Measurements from ENCODE around the gene ENOSF1. TPM values are rescaled to one million over a fixed set of nuclear protein-coding genes. Genes with fewer than 3 reads are reported as not detected.

ENOSF1 gene
- total RNA-seq, 1 experiment from 2014 or later: 48.7 TPM

GRCh38 chr18:653512-653911 lies 58.9 kb downstream of the ENOSF1 start:
- H3K4me3 ChIP-seq: no peak overlapping the region
- H3K27ac ChIP-seq: no peak overlapping the region
- no peak for TF ChIP-seq CTCF (conservative IDR thresholded peaks at IDR 0.05)
- no peak for TF ChIP-seq EZH2 (IDR thresholded peaks at IDR 0.05; ENCODE audit: low read depth)
- H3K36me3 ChIP-seq (ENCODE audit: low read depth): no peaks in the 10 kb centered on the region
- BruUV-seq (replicated peaks): no TSS peak
- no peaks in the 10 kb centered on the region for H3K9me2 ChIP-seq (ENCODE audit: insufficient read depth)
- H2AFZ ChIP-seq: no peak overlapping the region
- ChIA-PET POLR2A (ENCODE audit: unreplicated experiment) (no interaction called here), CTCF (no interaction called here)
- H3K79me2 ChIP-seq (ENCODE audit: low read depth): peaks cover 5% of the 10 kb centered on the region
- H3F3A ChIP-seq (ENCODE audit: insufficient read depth, low read depth): peaks cover 7% of the 10 kb centered on the region; the same call in 1 of the 2 replicates
- H3K4me1 ChIP-seq (replicated peaks; ENCODE audit: insufficient read depth): peaks cover 5% of the 10 kb centered on the region; the same call in 1 of the 2 replicates
- no peak overlapping the region for H3K4me2 ChIP-seq
- DNase-seq: no peak
- no peaks in the 10 kb centered on the region for H4K20me1 ChIP-seq (ENCODE audit: insufficient read depth)
- no peaks in the 10 kb centered on the region for H3K9me3 ChIP-seq (ENCODE audit: insufficient read depth, low read depth)
- H3K27me3 ChIP-seq (ENCODE audit: insufficient read depth, low read depth): no peaks in the 10 kb centered on the region
- intact Hi-C loops (cut with micrococcal nuclease; ENCODE audit: unreplicated experiment): no loop called here

- no peaks in the 10 kb centered on the region for H3K9me2 ChIP-seq (ENCODE audit: insufficient read depth)
- 0 out of 2 replicates have a peak, but pooled peaks cover 3% of the 10 kb centered on the region for H3F3A ChIP-seq (ENCODE audit: insufficient read depth, low read depth)
- H3K36me3 ChIP-seq (ENCODE audit: low read depth): no peaks in the 10 kb centered on the region
- no peak overlapping the region for H3K4me2 ChIP-seq
- no peaks in the 10 kb centered on the region for H3K27me3 ChIP-seq (ENCODE audit: insufficient read depth, low read depth)
- ChIA-PET POLR2A (ENCODE audit: unreplicated experiment) (no interaction called here), CTCF (no interaction called here)
- no TSS peak for BruUV-seq (replicated peaks)
- H3K79me2 ChIP-seq (ENCODE audit: low read depth): peaks cover 5% of the 10 kb centered on the region
- no peaks in the 10 kb centered on the region for H3K9me3 ChIP-seq (ENCODE audit: insufficient read depth, low read depth)
- H3K27ac ChIP-seq: no peak overlapping the region
- no peaks in the 10 kb centered on the region for H4K20me1 ChIP-seq (ENCODE audit: insufficient read depth)
- DNase-seq: no peak
- peaks cover 5% of the 10 kb centered on the region; the same call in 1 of the 2 replicates for H3K4me1 ChIP-seq (replicated peaks; ENCODE audit: insufficient read depth)
- no peak overlapping the region for H2AFZ ChIP-seq
- H3K4me3 ChIP-seq: no peak overlapping the region
- intact Hi-C loops (cut with micrococcal nuclease; ENCODE audit: unreplicated experiment): no loop called here
- TF ChIP-seq CTCF (conservative IDR thresholded peaks at IDR 0.05) (no peak), EZH2 (IDR thresholded peaks at IDR 0.05; ENCODE audit: low read depth) (no peak)
Observed at GRCh38 chr18:652131-652530, 60.3 kb downstream of the ENOSF1 start.

GRCh38 chr18:650428-650858 lies 62.0 kb downstream of the ENOSF1 start:
- H3K9me3 ChIP-seq (ENCODE audit: insufficient read depth, low read depth): no peaks in the 10 kb centered on the region
- no peaks in the 10 kb centered on the region for H3K27me3 ChIP-seq (ENCODE audit: insufficient read depth, low read depth)
- no peaks in the 10 kb centered on the region for H3K9me2 ChIP-seq (ENCODE audit: insufficient read depth)
- no peak for DNase-seq
- intact Hi-C loops (cut with micrococcal nuclease; ENCODE audit: unreplicated experiment): no loop called here
- no peaks in the 10 kb centered on the region for H4K20me1 ChIP-seq (ENCODE audit: insufficient read depth)
- ChIA-PET CTCF (no interaction called here), POLR2A (ENCODE audit: unreplicated experiment) (no interaction called here)
- no peak overlapping the region for H3K4me3 ChIP-seq
- H2AFZ ChIP-seq: no peak overlapping the region
- no peaks in the 10 kb centered on the region; the same call in 1 of the 2 replicates for H3K4me1 ChIP-seq (replicated peaks; ENCODE audit: insufficient read depth)
- no peak overlapping the region for H3K4me2 ChIP-seq
- BruUV-seq (replicated peaks): no TSS peak
- no peaks in the 10 kb centered on the region for H3F3A ChIP-seq (ENCODE audit: insufficient read depth, low read depth)
- no peaks in the 10 kb centered on the region for H3K79me2 ChIP-seq (ENCODE audit: low read depth)
- H3K36me3 ChIP-seq (ENCODE audit: low read depth): no peaks in the 10 kb centered on the region
- TF ChIP-seq EZH2 (IDR thresholded peaks at IDR 0.05; ENCODE audit: low read depth) (no peak), CTCF (conservative IDR thresholded peaks at IDR 0.05) (no peak)
- no peak overlapping the region for H3K27ac ChIP-seq
